ENCODE results near the gene TSC22D4.
"Not testable (repeated sequence)": the region's sequence is repeated elsewhere in the genome, so short reads cannot be mapped to it uniquely, and the experiment has no call there.

TSC22D4 gene

DNA sequence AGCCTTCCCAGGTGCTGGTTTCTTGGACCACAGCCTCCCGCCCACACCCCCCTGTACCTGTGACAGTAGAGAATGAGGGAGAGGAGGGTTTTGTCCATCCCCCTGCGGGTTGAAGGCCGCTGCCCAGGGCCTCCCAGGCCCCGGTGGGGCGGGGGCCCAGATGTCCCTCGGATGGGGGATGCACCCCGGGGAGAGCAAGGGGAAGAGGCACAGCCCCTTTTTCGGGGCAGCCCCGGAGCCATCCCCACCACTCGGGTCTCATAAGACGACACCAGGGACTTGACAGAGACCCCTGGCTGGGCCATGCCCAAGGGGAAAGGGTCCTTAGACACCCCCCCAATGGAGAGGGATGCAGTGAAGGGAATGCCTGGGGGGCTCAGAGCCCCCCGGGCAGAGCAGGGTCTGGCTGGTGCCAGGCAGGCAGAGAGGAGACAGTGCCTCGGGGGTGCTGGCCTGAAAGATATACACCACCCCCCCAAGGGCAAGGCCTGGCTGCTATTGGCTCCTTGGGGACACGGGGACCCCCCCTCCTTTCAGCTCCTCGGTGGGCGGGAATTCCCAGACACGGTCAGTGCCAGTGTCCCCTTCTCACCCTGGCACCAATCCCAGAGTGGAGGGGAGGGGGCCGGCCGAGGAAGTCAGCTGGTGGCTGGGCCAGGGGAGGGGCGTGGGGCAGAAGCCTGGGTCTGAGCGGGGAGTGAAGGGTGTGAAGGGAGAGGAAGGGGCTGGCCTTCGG lies 11.2 kb downstream of the TSC22D4 start:
- Histone ChIP-seq H3K4me1 (ENCODE audit: control insufficient read depth, insufficient read depth, low read length) (peaks cover 2% of the 10 kb centered on the region), H3K4me3 (ENCODE audit: low read depth, low read length) (no peak overlapping the region), H3K27me3 (ENCODE audit: control insufficient read depth, insufficient read depth, low read length) (no peaks in the 10 kb centered on the region), H3K9me3 (ENCODE audit: control insufficient read depth, insufficient read depth, low read length) (no peaks in the 10 kb centered on the region), H3K9ac (ENCODE audit: low read depth, low read length) (no peak overlapping the region), H3K36me3 (ENCODE audit: control insufficient read depth, insufficient read depth, low read length) (no peaks in the 10 kb centered on the region)

DNA sequence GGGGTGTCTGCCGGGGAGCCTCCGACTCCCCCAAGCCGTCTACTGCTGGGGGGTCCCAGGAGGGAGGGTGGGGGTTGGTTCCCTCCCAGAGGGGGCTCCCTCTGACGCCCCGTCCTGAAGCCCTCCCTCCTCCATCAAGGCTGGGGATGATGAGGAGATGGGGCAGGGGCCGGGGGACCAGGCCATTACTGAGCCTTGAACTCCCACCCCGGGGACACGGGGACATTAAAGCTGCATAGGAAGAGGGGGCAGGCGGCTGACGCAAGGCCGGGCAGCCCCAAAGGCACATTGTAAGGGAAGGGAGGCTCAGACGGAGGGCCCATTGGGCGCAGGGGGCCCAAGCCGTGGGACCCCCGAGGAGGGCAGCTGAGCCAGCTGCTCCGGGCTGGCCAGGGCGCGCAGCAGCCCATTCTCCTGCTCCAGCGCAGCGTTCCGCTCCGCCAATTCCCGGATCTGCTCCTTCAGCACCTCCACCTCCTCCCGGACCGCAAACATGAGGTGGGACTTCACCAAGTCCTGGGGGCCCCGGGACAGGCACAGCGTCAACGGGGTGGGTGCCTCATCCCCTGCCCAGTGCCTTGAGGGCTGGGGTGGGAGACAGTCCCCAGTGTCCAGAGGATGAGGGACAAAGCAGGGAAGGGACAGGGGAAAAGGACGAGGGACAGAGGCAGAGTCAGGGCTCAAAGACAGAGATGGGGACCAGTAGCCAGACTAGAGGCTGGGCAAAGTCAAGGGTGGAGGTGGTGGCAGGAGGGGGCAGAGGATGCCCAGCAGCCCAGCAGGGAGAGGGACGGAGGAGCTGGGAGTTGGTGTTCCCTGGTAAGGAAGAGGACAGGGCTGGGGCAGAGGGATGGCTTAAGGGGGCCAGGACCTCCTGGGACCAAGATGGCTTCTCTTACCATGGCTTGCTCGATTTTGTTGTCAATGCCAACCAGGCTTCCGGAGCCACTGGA lies 12.1 kb downstream of the TSC22D4 start:
- H3K27me3 ChIP-seq (ENCODE audit: control insufficient read depth, insufficient read depth, low read length) = no peaks in the 10 kb centered on the region
- H3K4me3 ChIP-seq (ENCODE audit: low read depth, low read length) = no peak overlapping the region
- no peaks in the 10 kb centered on the region for H3K9me3 ChIP-seq (ENCODE audit: control insufficient read depth, insufficient read depth, low read length)
- peaks cover 1% of the 10 kb centered on the region for H3K4me1 ChIP-seq (ENCODE audit: control insufficient read depth, insufficient read depth, low read length)
- H3K36me3 ChIP-seq (ENCODE audit: control insufficient read depth, insufficient read depth, low read length) = no peaks in the 10 kb centered on the region
- no peak overlapping the region for H3K9ac ChIP-seq (ENCODE audit: low read depth, low read length)

DNA sequence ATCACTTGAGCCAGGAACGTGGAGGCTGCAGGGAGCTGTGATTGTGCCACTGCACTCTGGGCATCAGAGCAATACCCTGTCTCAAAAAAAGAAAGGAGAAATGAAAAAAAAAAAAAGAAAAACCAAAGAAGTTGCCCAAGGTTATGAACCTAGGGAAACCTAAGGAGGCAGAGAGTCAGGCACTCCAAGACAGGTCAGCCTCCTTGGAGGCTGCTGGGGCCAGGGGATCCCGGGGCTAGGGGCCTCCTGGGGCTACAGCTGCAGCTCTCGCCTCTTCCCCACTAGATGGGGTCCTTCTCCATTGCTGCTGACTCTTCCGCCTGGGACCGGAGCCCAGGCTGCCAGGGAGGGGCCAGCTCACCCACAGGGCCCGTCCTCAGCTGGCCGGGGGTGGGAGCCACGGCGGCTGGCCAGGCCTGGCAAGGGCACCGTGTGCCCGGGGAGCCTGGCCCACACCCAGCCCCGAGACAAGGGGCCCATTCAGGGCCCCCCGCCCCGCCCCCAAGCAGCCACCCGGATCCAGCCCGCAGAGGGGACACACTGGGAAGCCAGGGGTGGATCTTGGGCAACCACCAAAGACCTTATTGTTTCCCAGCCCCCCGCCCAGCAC lies 13.2 kb downstream of the TSC22D4 start:
- Histone ChIP-seq H3K9ac (ENCODE audit: low read depth, low read length) (no peak overlapping the region), H3K9me3 (ENCODE audit: control insufficient read depth, insufficient read depth, low read length) (no peaks in the 10 kb centered on the region), H3K4me1 (ENCODE audit: control insufficient read depth, insufficient read depth, low read length) (no peaks in the 10 kb centered on the region), H3K27me3 (ENCODE audit: control insufficient read depth, insufficient read depth, low read length) (no peaks in the 10 kb centered on the region), H3K36me3 (ENCODE audit: control insufficient read depth, insufficient read depth, low read length) (no peaks in the 10 kb centered on the region), H3K4me3 (ENCODE audit: low read depth, low read length) (no peak overlapping the region)

DNA sequence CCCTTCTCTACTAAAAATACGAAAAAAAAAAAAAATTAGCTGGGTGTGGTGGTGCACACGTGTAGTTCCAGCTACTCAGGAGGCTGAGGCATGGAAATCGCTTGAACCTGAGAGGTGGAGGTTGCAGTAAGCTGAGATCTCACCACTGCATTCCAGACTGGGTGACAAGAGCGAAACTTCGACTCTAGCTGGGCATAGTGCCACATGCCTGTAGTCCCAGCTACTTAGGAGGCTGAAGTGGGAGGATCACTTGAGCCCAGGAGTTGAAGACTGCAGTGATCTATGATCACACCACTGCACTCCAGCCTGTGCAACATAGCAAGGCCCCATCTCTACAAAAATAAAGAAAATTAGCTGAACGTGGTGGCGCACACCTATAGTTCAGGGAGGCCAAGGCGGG lies 13.7 kb downstream of the TSC22D4 start:
- no peaks in the 10 kb centered on the region for H3K9me3 ChIP-seq (ENCODE audit: control insufficient read depth, insufficient read depth, low read length)
- no peaks in the 10 kb centered on the region for H3K36me3 ChIP-seq (ENCODE audit: control insufficient read depth, insufficient read depth, low read length)
- H3K4me1 ChIP-seq (ENCODE audit: control insufficient read depth, insufficient read depth, low read length) = no peaks in the 10 kb centered on the region
- no peak overlapping the region for H3K9ac ChIP-seq (ENCODE audit: low read depth, low read length)
- H3K4me3 ChIP-seq (ENCODE audit: low read depth, low read length) = no peak overlapping the region
- H3K27me3 ChIP-seq (ENCODE audit: control insufficient read depth, insufficient read depth, low read length) = no peaks in the 10 kb centered on the region

DNA sequence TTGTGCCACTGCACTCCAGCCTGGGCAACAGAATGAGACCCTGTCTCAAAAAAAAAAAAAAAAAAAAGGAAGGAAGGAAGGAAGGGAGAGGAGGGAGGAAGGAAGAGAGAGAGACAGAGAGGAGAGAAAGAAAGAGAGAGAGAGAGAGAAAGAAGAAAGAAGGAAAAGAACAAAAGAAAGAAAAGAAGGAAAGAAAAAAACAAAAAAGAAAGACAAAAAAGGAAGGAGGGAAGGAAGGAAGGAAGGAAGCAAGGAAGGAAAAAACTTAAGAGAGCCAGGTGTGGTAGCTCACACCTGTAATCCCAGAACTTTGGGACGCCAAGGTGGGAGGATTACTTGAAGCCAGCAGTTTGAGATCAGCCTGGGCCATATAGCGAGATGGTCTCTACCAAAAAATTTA lies 14.2 kb downstream of the TSC22D4 start:
- no peaks in the 10 kb centered on the region for H3K36me3 ChIP-seq (ENCODE audit: control insufficient read depth, insufficient read depth, low read length)
- no peak overlapping the region for H3K4me3 ChIP-seq (ENCODE audit: low read depth, low read length)
- H3K27me3 ChIP-seq (ENCODE audit: control insufficient read depth, insufficient read depth, low read length) = no peaks in the 10 kb centered on the region
- no peak overlapping the region for H3K9ac ChIP-seq (ENCODE audit: low read depth, low read length)
- H3K4me1 ChIP-seq (ENCODE audit: control insufficient read depth, insufficient read depth, low read length) = no peaks in the 10 kb centered on the region
- no peaks in the 10 kb centered on the region for H3K9me3 ChIP-seq (ENCODE audit: control insufficient read depth, insufficient read depth, low read length)

DNA sequence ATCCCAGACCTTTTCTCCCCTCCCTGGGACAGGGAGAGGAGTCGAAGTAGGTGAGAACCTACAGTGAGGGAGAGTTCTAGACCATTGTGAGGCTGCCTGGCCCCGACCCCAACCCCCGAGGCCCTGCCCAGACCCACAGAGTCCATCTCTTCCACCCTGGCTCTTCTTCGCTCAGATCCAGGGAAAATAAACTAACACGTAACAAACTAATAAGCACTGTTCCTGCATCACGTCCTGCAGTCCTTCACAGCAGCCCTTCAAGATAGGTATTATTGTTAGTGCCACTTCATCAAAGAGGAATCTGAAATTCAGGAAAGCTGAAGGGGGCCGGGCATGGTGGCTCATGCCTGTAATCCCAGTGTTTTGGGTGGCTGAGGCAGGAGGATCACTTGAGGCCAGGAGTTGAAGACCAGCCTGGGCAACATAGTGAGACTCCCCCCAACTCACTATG lies 14.8 kb downstream of the TSC22D4 start, which contains the start of gene SPACDR:
Gene SPACDR (minus strand): TSS at position 51 of the 451 bp plus-strand sequence. CDS start 235 bp downstream, outside the sequence.
- H3K27me3 ChIP-seq (ENCODE audit: control insufficient read depth, insufficient read depth, low read length) = no peaks in the 10 kb centered on the region
- no peaks in the 10 kb centered on the region for H3K36me3 ChIP-seq (ENCODE audit: control insufficient read depth, insufficient read depth, low read length)
- no peak within 1 kb of the TSS for H3K4me3 ChIP-seq (ENCODE audit: low read depth, low read length)
- no peaks in the 10 kb centered on the region for H3K4me1 ChIP-seq (ENCODE audit: control insufficient read depth, insufficient read depth, low read length)
- H3K9me3 ChIP-seq (ENCODE audit: control insufficient read depth, insufficient read depth, low read length) = no peaks in the 10 kb centered on the region
- no peak within 1 kb of the TSS for H3K9ac ChIP-seq (ENCODE audit: low read depth, low read length)

DNA sequence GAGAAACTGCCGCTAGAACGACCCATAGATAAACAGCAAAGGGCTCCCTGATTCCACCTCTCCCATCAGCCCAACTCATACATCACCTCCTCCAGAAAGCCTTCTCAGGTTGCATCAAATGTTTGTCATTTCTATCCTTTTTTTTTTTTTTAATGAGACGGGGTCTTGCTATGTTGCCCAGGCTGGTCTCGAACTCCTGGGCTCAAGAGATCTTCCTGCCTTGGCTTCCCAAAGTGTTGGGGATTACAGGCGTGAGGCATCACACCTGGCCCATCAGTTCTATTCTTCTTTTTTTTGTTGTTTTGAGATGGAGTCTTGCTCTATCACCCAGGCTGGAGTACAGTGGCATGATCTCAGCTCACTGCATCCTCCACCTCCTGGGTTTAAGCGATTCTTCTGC lies 22.0 kb downstream of the TSC22D4 start:
- H3K4me3 ChIP-seq (ENCODE audit: low read depth, low read length) = no peak overlapping the region

DNA sequence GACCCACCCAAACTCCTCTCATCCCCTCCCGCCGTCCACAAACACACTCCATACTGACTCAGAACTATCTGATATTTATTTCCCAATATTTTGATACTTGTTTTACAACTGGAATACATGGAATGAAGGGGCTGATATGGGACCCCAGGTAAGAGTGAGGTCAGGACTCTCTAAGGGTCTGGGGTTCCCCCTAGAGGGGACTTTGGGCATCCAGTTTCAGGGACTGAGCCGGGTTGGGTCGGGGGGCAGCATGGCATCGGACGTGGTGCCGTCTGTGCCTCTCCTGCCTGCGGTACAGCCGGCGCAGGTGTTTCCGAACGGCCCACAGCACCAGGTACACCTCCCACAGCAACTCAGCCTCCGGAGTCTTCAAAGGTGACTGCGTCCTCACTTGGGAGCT lies 22.5 kb downstream of the TSC22D4 start:
- Histone ChIP-seq H3K27me3 (ENCODE audit: control insufficient read depth, insufficient read depth, low read length) (no peaks in the 10 kb centered on the region), H3K36me3 (ENCODE audit: control insufficient read depth, insufficient read depth, low read length) (no peaks in the 10 kb centered on the region), H3K9me3 (ENCODE audit: control insufficient read depth, insufficient read depth, low read length) (no peaks in the 10 kb centered on the region), H3K9ac (ENCODE audit: low read depth, low read length) (no peak overlapping the region), H3K4me1 (ENCODE audit: control insufficient read depth, insufficient read depth, low read length) (peaks cover 5% of the 10 kb centered on the region), H3K4me3 (ENCODE audit: low read depth, low read length) (no peak overlapping the region)

More for the DNA sequence above, 22.0 kb downstream of the TSC22D4 start:
- Histone ChIP-seq H3K9me3 (ENCODE audit: control insufficient read depth, insufficient read depth, low read length) (no peaks in the 10 kb centered on the region), H3K9ac (ENCODE audit: low read depth, low read length) (no peak overlapping the region), H3K27me3 (ENCODE audit: control insufficient read depth, insufficient read depth, low read length) (no peaks in the 10 kb centered on the region), H3K4me1 (ENCODE audit: control insufficient read depth, insufficient read depth, low read length) (peaks cover 5% of the 10 kb centered on the region), H3K36me3 (ENCODE audit: control insufficient read depth, insufficient read depth, low read length) (no peaks in the 10 kb centered on the region)

DNA sequence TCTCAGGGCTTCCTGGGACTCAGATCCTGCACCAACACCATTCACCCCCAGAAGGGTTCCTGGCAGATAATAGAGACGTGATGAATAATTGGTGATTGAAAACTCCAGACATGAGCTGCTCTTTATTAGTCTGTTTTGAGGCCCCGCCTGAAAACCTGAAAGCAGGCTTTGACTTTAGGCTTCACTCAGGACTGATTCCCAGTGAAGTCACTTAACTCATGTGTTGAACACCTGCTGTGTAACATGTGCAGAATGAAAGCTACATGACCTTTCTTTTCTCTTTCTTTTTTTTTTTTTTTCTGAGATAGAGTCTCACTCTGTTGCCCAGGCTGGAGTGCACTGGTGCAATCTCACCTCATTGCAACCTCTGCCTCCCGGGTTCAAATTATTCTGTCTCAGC lies 23.8 kb downstream of the TSC22D4 start:
- Histone ChIP-seq H3K4me3 (ENCODE audit: low read depth, low read length) (no peak overlapping the region), H3K36me3 (ENCODE audit: control insufficient read depth, insufficient read depth, low read length) (no peaks in the 10 kb centered on the region), H3K27me3 (ENCODE audit: control insufficient read depth, insufficient read depth, low read length) (no peaks in the 10 kb centered on the region), H3K9me3 (ENCODE audit: control insufficient read depth, insufficient read depth, low read length) (no peaks in the 10 kb centered on the region), H3K4me1 (ENCODE audit: control insufficient read depth, insufficient read depth, low read length) (peaks cover 5% of the 10 kb centered on the region), H3K9ac (ENCODE audit: low read depth, low read length) (no peak overlapping the region)

DNA sequence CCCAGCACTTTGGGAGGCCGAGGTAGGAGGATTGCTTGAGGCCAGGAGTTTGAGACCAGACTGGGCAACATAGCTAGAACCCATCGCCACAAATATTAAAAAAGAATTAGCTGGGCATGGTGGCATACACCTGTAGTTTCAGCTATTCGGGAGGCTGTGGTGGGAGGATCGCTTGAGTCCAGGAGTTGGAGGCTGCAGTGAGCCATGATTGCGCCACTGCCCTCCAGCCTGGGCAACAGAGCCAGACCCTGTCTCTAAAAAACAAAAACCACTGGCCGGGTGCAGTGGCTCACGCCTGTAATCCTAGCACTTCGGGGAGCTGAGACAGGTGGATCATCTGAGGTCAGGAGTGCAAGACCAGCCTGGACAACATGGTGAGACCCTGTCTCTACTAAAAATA lies 25.2 kb downstream of the TSC22D4 start:
- not testable (repeated sequence) for H3K4me3 ChIP-seq (ENCODE audit: low read depth, low read length); H3K9ac ChIP-seq (ENCODE audit: low read depth, low read length); H3K27me3 ChIP-seq (ENCODE audit: control insufficient read depth, insufficient read depth, low read length); H3K4me1 ChIP-seq (ENCODE audit: control insufficient read depth, insufficient read depth, low read length); H3K36me3 ChIP-seq (ENCODE audit: control insufficient read depth, insufficient read depth, low read length); H3K9me3 ChIP-seq (ENCODE audit: control insufficient read depth, insufficient read depth, low read length)

DNA sequence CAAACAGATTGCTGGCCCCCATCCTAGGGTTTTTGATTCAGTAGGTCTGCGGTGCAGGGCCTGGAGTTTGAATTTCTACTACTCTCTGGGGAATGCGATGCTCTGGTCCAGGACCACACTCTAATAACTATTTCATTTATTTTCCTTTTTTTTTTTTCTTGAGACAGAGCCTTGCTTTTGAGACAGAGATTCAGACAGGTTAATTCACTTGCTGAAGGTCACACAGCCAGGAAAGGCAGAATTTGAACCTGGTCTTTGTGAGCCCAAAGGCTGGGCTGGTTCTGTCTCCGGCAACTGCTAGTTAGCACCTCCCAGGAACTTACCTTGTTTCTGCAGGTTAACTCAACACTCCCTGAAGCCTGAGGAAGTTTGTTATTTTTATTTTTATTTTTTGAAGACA lies 26.5 kb downstream of the TSC22D4 start:
- H3K9me3 ChIP-seq (ENCODE audit: control insufficient read depth, insufficient read depth, low read length) = no peaks in the 10 kb centered on the region
- peaks cover 5% of the 10 kb centered on the region for H3K4me1 ChIP-seq (ENCODE audit: control insufficient read depth, insufficient read depth, low read length)
- H3K27me3 ChIP-seq (ENCODE audit: control insufficient read depth, insufficient read depth, low read length) = no peaks in the 10 kb centered on the region
- H3K9ac ChIP-seq (ENCODE audit: low read depth, low read length) = no peak overlapping the region
- H3K36me3 ChIP-seq (ENCODE audit: control insufficient read depth, insufficient read depth, low read length) = no peaks in the 10 kb centered on the region
- H3K4me3 ChIP-seq (ENCODE audit: low read depth, low read length) = no peak overlapping the region

Measured in iPS-15b (cell line).